GM04504 (cell line): ENCODE data around the gene NKD1.
"Not testable (repeated sequence)": the region's sequence is repeated elsewhere in the genome, so short reads cannot be mapped to it uniquely, and the experiment has no call there.

Experiments
- DNase-seq: peaks from one replicate; pipeline ENCODE4 v3.0.0-alpha.2; 2012; ENCODE audit warnings: low read depth

The NKD1 gene

GRCh38 chr16:50519602-50520001 is 28.6 kb upstream of the NKD1 start:
- no peak for DNase-seq

GRCh38 chr16:50520451-50521245 is 27.5 kb upstream of the NKD1 start:
- no peak for DNase-seq

- no peak for DNase-seq
These were observed 26.8 kb upstream of the NKD1 start for GRCh38 chr16:50521246-50521900.

- no peak for DNase-seq
These were observed 25.9 kb upstream of the NKD1 start for GRCh38 chr16:50522324-50522723.

GRCh38 chr16:50523710-50524109 is 24.5 kb upstream of the NKD1 start:
- no peak for DNase-seq

- no peak for DNase-seq
These were observed 22.9 kb upstream of the NKD1 start for GRCh38 chr16:50525262-50525661.

GRCh38 chr16:50525716-50526115 is 22.5 kb upstream of the NKD1 start:
- DNase-seq, result no peak

GRCh38 chr16:50526249-50526648 is 21.9 kb upstream of the NKD1 start:
- no peak for DNase-seq

GRCh38 chr16:50526796-50527195 is 21.4 kb upstream of the NKD1 start:
- no peak for DNase-seq

- DNase-seq, result no peak
These were observed 19.4 kb upstream of the NKD1 start for GRCh38 chr16:50528820-50529219.

GRCh38 chr16:50529334-50529733 is 18.9 kb upstream of the NKD1 start:
- no peak for DNase-seq

- DNase-seq, result no peak
These were observed 17.6 kb upstream of the NKD1 start for GRCh38 chr16:50530277-50531236.

- no peak for DNase-seq
These were observed 16.8 kb upstream of the NKD1 start for GRCh38 chr16:50531359-50531758.

GRCh38 chr16:50531901-50532300 is 16.3 kb upstream of the NKD1 start:
- no peak for DNase-seq

- DNase-seq, result no peak
These were observed 15.6 kb upstream of the NKD1 start for GRCh38 chr16:50532576-50532975.

- DNase-seq, result no peak
These were observed 14.9 kb upstream of the NKD1 start for GRCh38 chr16:50533317-50533716.

GRCh38 chr16:50534091-50534490 is 14.1 kb upstream of the NKD1 start:
- DNase-seq, result no peak

GRCh38 chr16:50534556-50534955 is 13.6 kb upstream of the NKD1 start:
- DNase-seq, result no peak

GRCh38 chr16:50534958-50535357 is 13.2 kb upstream of the NKD1 start:
- DNase-seq, result no peak

GRCh38 chr16:50535506-50536257 is 12.5 kb upstream of the NKD1 start:
- no peak for DNase-seq

- not testable (repeated sequence) for DNase-seq
These were observed 11.9 kb upstream of the NKD1 start for GRCh38 chr16:50536258-50536645.
